ENCODE data around the gene RRBP1.

RRBP1 gene

DNA sequence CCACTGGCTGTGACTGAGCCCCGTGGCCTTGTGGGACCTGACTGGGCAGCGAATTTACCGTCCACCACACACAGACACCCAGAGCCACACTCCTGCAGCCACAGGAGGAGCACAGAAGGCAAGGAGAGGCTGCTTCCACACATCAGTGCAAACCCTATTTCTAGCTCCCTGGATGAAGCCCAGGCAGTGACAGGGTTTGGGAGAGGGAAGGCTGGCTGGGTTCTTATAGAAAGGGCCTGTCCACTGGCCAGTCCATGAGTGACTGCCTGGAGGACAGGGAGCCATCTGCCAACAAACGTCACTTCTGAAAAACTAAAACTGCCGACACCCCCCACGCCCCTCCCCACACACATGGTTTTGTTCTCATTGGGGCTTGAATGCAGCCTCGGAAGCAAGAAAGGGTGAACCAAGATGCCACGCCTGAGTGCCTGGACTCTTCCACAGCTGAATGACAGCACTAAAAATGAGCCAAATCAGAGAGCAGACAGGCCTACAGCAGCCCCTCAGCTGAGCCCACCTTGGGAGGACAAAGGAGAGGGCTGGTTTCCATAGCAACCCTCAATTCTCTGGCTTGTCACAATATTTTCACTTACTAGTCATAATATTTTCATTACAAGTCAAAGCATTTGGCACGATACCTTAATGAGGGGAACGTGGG, 38.4 kb downstream of the RRBP1 start:
- in situ Hi-C loops (cut with HindIII; ENCODE audit: low sequenced_read_pairs) = no loop called here
- TF ChIP-seq CTCF (IDR thresholded peaks at IDR 0.05; ENCODE audit: low read depth, low read length, missing control alignments) = no peak
- H3K4me3 ChIP-seq (ENCODE audit: low read depth, low read length) = no peak overlapping the region
- DNase-seq (ENCODE audit: low read depth) = no peak

DNA sequence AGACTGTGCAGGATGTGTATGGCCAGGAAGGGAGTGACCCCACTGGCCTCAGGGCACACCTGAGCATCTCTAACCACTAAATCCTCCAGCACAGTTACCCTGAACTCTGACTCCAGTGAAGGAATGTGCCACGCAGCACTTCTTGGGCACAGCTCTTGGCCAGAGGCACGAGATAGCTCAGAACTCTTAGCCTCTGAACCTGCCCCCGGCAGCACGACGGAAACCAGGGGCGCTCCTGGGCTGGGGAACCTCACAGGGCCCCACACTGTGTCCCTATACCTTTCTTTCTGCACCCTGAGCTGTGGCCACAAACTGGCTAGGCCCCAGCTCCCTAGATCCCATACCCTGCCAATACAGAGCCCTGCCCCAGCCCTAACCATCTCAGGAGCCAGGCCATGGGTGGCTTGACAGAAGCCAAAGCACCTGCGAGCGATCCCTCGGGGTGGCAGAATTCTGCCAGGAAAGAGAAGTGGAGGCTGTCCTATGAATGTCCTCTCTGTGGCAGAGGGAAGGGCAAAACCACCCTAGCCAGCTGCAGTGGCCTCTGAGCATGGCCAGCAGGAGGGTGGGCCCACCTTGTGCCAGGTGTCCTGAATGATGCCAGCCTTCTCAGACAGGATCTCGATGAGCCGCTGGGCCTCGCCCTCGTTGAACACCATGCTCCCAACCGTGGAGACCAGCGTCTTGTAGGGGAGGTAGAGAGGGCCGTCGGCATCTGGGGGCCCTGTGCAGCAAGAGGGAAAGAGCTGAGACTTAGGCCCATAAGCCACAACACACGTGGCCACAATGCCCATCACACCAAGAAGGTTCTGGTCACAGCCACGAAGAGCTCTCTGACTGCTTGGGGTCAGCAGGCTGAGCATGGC, 39.4 kb downstream of the RRBP1 start:
- H3K4me3 ChIP-seq (ENCODE audit: low read depth, low read length) = no peak overlapping the region
- in situ Hi-C loops (cut with HindIII; ENCODE audit: low sequenced_read_pairs) = no loop called here
- TF ChIP-seq CTCF (IDR thresholded peaks at IDR 0.05; ENCODE audit: low read depth, low read length, missing control alignments) = no peak
- DNase-seq (ENCODE audit: low read depth) = no peak

DNA sequence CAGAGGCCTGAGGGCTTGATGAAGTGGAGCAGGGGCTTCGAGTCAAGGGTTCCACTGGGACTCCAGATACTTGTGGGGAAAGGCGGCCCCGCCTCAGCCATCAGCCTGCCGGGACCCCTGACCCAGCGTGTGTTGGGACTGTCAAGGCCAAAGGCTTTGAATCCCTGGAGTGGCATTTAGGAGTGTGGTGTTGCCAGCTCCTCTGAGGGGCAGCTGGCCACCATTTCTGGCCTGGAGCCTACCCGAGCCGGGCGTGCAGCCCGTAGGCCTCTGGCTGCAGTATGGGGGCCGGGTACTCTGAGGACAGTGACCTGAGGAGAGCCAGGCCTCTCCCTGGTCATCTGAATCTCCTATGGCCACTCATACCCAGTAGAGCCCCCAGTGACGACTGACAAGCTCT, 40.0 kb downstream of the RRBP1 start:
- in situ Hi-C loops (cut with HindIII; ENCODE audit: low sequenced_read_pairs) = no loop called here
- no peak for DNase-seq (ENCODE audit: low read depth)
- no peak for TF ChIP-seq CTCF (IDR thresholded peaks at IDR 0.05; ENCODE audit: low read depth, low read length, missing control alignments)
- H3K4me3 ChIP-seq (ENCODE audit: low read depth, low read length) = no peak overlapping the region

- H3K4me3 ChIP-seq (ENCODE audit: low read depth, low read length) = no peak overlapping the region
- no peak for TF ChIP-seq CTCF (IDR thresholded peaks at IDR 0.05; ENCODE audit: low read depth, low read length, missing control alignments)
- in situ Hi-C loops (cut with HindIII; ENCODE audit: low sequenced_read_pairs) = no loop called here
- DNase-seq (ENCODE audit: low read depth) = no peak
Observed at GRCh38 chr20:17641520-17641964, 40.5 kb downstream of the RRBP1 start.

DNA sequence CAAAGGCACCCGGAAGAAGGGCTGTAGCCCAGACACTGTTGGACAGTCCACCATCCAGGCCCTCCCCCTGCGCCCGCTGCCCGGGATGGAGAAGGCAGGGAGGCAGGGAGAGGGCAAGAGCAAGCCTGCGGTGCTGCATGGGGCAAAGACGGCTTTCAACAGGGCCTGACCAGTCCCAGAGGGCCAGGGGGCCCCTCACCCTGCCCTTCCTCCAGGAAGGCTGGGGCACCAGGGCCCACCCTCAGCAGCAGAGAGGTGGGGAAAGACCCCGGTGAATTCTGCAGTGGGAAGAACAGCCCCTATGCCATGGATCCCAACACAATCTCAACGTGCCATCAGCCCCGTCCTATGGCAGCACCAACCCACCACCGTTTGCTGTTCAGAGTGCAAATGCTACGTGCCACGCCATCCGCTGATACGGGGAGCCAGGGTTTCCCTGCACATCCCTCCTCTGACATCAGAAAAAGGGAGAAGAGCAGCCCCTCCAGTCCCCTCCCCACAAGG, 41.1 kb downstream of the RRBP1 start:
- TF ChIP-seq CTCF (IDR thresholded peaks at IDR 0.05; ENCODE audit: low read depth, low read length, missing control alignments) = no peak
- no peak overlapping the region for H3K4me3 ChIP-seq (ENCODE audit: low read depth, low read length)
- DNase-seq (ENCODE audit: low read depth) = no peak
- in situ Hi-C loops (cut with HindIII; ENCODE audit: low sequenced_read_pairs) = no loop called here

GRCh38 chr20:17640146-17640874, 41.7 kb downstream of the RRBP1 start:
- no peak overlapping the region for H3K4me3 ChIP-seq (ENCODE audit: low read depth, low read length)
- in situ Hi-C loops (cut with HindIII; ENCODE audit: low sequenced_read_pairs) = no loop called here
- no peak for TF ChIP-seq CTCF (IDR thresholded peaks at IDR 0.05; ENCODE audit: low read depth, low read length, missing control alignments)
- no peak for DNase-seq (ENCODE audit: low read depth)
